ENCODE results near the gene ZSWIM3. TPM values are rescaled to one million over a fixed set of nuclear protein-coding genes. Genes with fewer than 3 reads are reported as not detected.
A peak's percentile ranks its signal among the peaks of the same experiment; 100 is the strongest.

The ZSWIM3 gene
- total and polyA plus RNA-seq, 2 donors (not counting 1 experiment from before 2014, with no cell fraction given) = 3.6 to 7.6 TPM

DNA sequence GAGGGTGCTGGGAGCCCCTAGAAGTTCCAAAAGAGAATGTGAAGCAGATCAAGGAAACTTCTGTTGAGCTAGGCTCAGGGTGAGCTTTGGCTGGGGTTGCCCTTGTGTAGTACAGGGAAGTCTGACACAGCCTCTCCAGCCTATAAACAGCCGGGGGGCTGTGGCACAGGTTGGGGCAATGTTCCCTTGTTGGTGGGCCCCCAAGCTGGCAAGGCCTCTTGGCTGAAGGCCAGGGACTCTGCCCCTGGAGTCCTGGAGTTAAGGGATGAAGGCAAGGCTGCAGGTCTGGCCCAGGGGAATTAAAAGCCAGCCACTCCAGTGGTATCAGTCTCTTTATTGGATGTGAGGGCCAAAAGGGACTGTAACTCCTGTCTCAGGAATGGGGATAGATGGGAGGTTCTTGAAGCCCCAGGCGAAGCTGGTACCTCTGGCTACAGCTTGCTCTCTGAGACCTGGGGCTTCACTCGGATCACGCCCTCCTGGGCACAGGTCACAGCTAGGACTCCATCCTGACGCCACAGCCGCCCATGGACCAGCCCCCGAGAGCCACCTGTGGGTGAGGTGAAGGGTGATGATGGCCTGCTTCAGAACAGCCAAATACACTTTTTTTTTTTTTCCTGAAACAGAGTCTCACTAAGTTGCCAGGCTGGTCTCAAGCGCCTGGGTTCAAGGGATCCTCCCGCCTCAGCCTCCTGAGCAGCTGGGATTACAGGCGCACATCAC is 15.8 kb upstream of the ZSWIM3 start:
- no peak overlapping the region for H3K9ac ChIP-seq (ENCODE audit: insufficient read depth, low read length)
- no peaks in the 10 kb centered on the region for H3K9me3 ChIP-seq (ENCODE audit: control insufficient read depth, insufficient read depth, low read depth, low read length)
- H2AFZ ChIP-seq (ENCODE audit: low read length) = no peak overlapping the region
- DNase-seq (ENCODE audit: low read depth in 2 of 2) = no peak
- no peaks in the 10 kb centered on the region for H4K20me1 ChIP-seq (ENCODE audit: control insufficient read depth, extremely low read depth, insufficient read depth, low read length)
- H3K4me3 ChIP-seq (replicated peaks in 1 of 4; ENCODE audit: control extremely low read depth in 1 of 4, insufficient read depth in 1 of 4, low read depth in 3 of 4, low read length in 4 of 4) = no peak overlapping the region
- H3K4me2 ChIP-seq (ENCODE audit: extremely low read depth, insufficient read depth, low read length) = no peak overlapping the region
- TF ChIP-seq, protein P1, sequence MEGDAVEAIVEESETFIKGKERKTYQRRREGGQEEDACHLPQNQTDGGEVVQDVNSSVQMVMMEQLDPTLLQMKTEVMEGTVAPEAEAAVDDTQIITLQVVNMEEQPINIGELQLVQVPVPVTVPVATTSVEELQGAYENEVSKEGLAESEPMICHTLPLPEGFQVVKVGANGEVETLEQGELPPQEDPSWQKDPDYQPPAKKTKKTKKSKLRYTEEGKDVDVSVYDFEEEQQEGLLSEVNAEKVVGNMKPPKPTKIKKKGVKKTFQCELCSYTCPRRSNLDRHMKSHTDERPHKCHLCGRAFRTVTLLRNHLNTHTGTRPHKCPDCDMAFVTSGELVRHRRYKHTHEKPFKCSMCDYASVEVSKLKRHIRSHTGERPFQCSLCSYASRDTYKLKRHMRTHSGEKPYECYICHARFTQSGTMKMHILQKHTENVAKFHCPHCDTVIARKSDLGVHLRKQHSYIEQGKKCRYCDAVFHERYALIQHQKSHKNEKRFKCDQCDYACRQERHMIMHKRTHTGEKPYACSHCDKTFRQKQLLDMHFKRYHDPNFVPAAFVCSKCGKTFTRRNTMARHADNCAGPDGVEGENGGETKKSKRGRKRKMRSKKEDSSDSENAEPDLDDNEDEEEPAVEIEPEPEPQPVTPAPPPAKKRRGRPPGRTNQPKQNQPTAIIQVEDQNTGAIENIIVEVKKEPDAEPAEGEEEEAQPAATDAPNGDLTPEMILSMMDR (conservative IDR thresholded peaks at IDR 0.05 in 1 of 2, IDR thresholded peaks at IDR 0.05 in 1 of 2; ENCODE audit: low read depth in 1 of 2, low read length in 2 of 2) = no peak
- TF ChIP-seq EZH2 (IDR thresholded peaks at IDR 0.05; ENCODE audit: low read length, missing control alignments) = no peak
- H3K4me1 ChIP-seq (ENCODE audit: control insufficient read depth, extremely low read depth, insufficient read depth, low read length) = peaks cover 2% of the 10 kb centered on the region
- peaks cover 24% of the 10 kb centered on the region for H3K36me3 ChIP-seq (ENCODE audit: control insufficient read depth, insufficient read depth, low read length)
- H3K27me3 ChIP-seq (ENCODE audit: control insufficient read depth, insufficient read depth, low read length) = no peaks in the 10 kb centered on the region
- peak overlapping the region; percentile 3 for H3K27ac ChIP-seq (ENCODE audit: insufficient read depth, low read length)
- H3K79me2 ChIP-seq (ENCODE audit: control insufficient read depth, insufficient read depth, low read length) = peaks cover 1% of the 10 kb centered on the region

DNA sequence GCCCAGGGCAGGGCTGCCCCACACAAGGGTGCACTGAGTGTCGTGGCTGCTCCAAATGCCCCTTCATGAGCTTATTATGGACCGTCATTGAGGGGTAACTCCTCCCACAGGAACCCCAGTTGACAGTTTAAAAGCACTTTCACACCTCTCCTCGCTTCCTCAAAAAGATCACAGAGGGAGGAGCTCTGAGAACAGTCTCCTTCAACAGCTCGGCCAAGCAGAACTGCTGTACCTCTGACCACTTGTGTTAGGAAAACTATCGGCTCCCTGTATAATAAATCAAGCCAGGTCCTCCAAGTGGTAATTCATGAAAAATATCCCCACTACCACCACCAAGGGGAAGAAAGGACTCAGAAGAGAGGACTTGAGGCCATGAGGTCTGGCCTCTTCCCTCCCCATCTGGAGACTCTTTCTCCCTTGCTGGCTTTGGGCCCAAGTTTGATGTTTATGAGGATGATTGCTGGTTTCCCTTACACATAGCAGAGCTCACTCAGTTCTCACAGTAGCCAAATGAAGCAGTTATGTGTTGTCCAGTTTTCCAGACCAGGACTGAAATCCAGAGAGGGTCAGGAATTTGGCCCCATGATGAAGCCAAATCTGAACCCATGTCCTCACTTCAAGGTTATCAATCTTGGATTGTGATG is 15.1 kb upstream of the ZSWIM3 start:
- Histone ChIP-seq H3K36me3 (ENCODE audit: control insufficient read depth, insufficient read depth, low read length) (peaks cover 24% of the 10 kb centered on the region), H3K27ac (ENCODE audit: insufficient read depth, low read length) (peak overlapping the region; percentile 7), H3K9me3 (ENCODE audit: control insufficient read depth, insufficient read depth, low read depth, low read length) (no peaks in the 10 kb centered on the region), H2AFZ (ENCODE audit: low read length) (no peak overlapping the region), H3K4me2 (ENCODE audit: extremely low read depth, insufficient read depth, low read length) (no peak overlapping the region), H4K20me1 (ENCODE audit: control insufficient read depth, extremely low read depth, insufficient read depth, low read length) (no peaks in the 10 kb centered on the region), H3K4me1 (ENCODE audit: control insufficient read depth, extremely low read depth, insufficient read depth, low read length) (no peaks in the 10 kb centered on the region), H3K27me3 (ENCODE audit: control insufficient read depth, insufficient read depth, low read length) (no peaks in the 10 kb centered on the region), H3K9ac (ENCODE audit: insufficient read depth, low read length) (no peak overlapping the region), H3K79me2 (ENCODE audit: control insufficient read depth, insufficient read depth, low read length) (no peaks in the 10 kb centered on the region), H3K4me3 (replicated peaks in 1 of 4; ENCODE audit: control extremely low read depth in 1 of 4, insufficient read depth in 1 of 4, low read depth in 3 of 4, low read length in 4 of 4) (no peak overlapping the region)
- DNase-seq (ENCODE audit: low read depth in 2 of 2) = peak; percentile 12 to 69
- TF ChIP-seq, protein P1 (conservative IDR thresholded peaks at IDR 0.05 in 1 of 2, IDR thresholded peaks at IDR 0.05 in 1 of 2; ENCODE audit: low read depth in 1 of 2, low read length in 2 of 2) = no peak
- no peak for TF ChIP-seq EZH2 (IDR thresholded peaks at IDR 0.05; ENCODE audit: low read length, missing control alignments)

DNA sequence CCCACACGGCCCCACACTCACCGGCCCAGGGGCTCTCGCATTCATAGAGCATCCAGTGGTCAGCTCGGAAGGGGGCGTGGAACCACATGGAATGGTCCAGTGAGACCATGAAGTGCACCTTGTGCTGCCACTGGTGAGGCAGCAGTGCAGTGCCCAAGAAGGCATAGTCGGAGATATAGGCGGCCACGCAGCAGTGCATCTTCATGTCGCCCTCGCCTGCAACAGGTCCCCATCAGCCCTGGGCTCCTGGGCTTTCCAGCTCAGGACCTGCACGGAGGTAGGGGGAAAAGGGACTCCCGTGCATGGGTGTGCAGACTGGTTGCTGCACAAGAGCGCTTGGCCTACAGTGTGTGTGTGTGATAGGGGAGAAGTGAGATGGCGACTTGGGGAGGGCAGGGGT is 13.9 kb upstream of the ZSWIM3 start:
- H3K9ac ChIP-seq (ENCODE audit: insufficient read depth, low read length) = no peak overlapping the region
- H2AFZ ChIP-seq (ENCODE audit: low read length) = no peak overlapping the region
- peaks cover 26% of the 10 kb centered on the region for H3K36me3 ChIP-seq (ENCODE audit: control insufficient read depth, insufficient read depth, low read length)

More for the DNA sequence above, 13.9 kb upstream of the ZSWIM3 start:
- H4K20me1 ChIP-seq (ENCODE audit: control insufficient read depth, extremely low read depth, insufficient read depth, low read length) = no peaks in the 10 kb centered on the region
- no peaks in the 10 kb centered on the region for H3K79me2 ChIP-seq (ENCODE audit: control insufficient read depth, insufficient read depth, low read length)
- H3K4me1 ChIP-seq (ENCODE audit: control insufficient read depth, extremely low read depth, insufficient read depth, low read length) = no peaks in the 10 kb centered on the region
- no peak overlapping the region for H3K4me2 ChIP-seq (ENCODE audit: extremely low read depth, insufficient read depth, low read length)
- H3K4me3 ChIP-seq (replicated peaks in 1 of 4; ENCODE audit: control extremely low read depth in 1 of 4, insufficient read depth in 1 of 4, low read depth in 3 of 4, low read length in 4 of 4) = no peak overlapping the region
- H3K27ac ChIP-seq (ENCODE audit: insufficient read depth, low read length) = no peak overlapping the region
- H3K9me3 ChIP-seq (ENCODE audit: control insufficient read depth, insufficient read depth, low read depth, low read length) = no peaks in the 10 kb centered on the region
- no peaks in the 10 kb centered on the region for H3K27me3 ChIP-seq (ENCODE audit: control insufficient read depth, insufficient read depth, low read length)
- TF ChIP-seq, protein P1 (conservative IDR thresholded peaks at IDR 0.05 in 1 of 2, IDR thresholded peaks at IDR 0.05 in 1 of 2; ENCODE audit: low read depth in 1 of 2, low read length in 2 of 2) = no peak
- no peak for TF ChIP-seq EZH2 (IDR thresholded peaks at IDR 0.05; ENCODE audit: low read length, missing control alignments)
- DNase-seq (ENCODE audit: low read depth in 2 of 2) = no peak

All from fibroblast of lung (primary cell).